ENCODE measurements around the gene SIGLEC5.
A peak's percentile ranks its signal among the peaks of the same experiment; 100 is the strongest.

DNA sequence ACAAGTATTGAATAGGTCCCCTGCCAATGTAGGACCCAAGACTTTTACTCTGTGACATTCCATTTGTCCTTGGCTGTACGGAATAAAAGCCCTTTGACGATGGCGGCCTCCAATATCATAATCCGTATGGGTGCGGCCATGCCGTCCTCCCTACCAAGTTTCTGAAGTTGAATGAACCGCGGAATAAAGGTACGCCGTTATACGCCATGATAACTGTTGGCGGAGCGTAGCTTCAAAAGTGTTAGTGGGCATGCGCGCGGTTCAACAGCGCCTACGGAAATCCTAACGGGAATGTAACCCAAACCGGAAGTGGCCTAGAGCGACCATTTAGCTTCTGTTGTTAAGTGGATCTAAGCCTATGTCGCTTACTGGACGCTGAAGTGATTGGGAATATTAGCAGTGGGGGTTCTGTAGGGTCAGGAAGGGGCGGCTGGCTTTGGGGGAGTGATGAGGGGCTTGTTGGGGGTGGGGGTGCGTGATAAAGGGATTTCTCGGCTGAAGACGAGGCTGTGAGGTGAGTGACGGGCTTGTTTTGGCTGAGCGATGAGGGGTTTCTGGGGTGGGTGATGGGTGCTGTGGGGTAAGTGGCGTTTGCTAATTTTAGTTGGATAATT lies 59.1 kb downstream of the SIGLEC5 start, which contains the start of gene ZNF175:
- TF ChIP-seq ZBTB7A (IDR thresholded peaks at IDR 0.05; ENCODE audit: low read depth) (no peak), CREB1 (IDR thresholded peaks at IDR 0.05; ENCODE audit: low read depth) (0 out of 2 replicates have a peak, but pooled peaks have one; percentile 24), NFIC (IDR thresholded peaks at IDR 0.05) (no peak), EP300 (IDR thresholded peaks at IDR 0.05; ENCODE audit: borderline replicate concordance) (no peak), EGR1 (IDR thresholded peaks at IDR 0.05) (peak; percentile 92), TAF1 (IDR thresholded peaks at IDR 0.05; ENCODE audit: low read depth) (no peak), TEAD4 (IDR thresholded peaks at IDR 0.05) (peak; percentile 54)
- TF ChIP-seq, protein P1, sequence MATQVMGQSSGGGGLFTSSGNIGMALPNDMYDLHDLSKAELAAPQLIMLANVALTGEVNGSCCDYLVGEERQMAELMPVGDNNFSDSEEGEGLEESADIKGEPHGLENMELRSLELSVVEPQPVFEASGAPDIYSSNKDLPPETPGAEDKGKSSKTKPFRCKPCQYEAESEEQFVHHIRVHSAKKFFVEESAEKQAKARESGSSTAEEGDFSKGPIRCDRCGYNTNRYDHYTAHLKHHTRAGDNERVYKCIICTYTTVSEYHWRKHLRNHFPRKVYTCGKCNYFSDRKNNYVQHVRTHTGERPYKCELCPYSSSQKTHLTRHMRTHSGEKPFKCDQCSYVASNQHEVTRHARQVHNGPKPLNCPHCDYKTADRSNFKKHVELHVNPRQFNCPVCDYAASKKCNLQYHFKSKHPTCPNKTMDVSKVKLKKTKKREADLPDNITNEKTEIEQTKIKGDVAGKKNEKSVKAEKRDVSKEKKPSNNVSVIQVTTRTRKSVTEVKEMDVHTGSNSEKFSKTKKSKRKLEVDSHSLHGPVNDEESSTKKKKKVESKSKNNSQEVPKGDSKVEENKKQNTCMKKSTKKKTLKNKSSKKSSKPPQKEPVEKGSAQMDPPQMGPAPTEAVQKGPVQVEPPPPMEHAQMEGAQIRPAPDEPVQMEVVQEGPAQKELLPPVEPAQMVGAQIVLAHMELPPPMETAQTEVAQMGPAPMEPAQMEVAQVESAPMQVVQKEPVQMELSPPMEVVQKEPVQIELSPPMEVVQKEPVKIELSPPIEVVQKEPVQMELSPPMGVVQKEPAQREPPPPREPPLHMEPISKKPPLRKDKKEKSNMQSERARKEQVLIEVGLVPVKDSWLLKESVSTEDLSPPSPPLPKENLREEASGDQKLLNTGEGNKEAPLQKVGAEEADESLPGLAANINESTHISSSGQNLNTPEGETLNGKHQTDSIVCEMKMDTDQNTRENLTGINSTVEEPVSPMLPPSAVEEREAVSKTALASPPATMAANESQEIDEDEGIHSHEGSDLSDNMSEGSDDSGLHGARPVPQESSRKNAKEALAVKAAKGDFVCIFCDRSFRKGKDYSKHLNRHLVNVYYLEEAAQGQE (IDR thresholded peaks at IDR 0.05; ENCODE audit: low read depth): no peak
- TF ChIP-seq, protein P2, sequence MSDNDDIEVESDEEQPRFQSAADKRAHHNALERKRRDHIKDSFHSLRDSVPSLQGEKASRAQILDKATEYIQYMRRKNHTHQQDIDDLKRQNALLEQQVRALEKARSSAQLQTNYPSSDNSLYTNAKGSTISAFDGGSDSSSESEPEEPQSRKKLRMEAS (IDR thresholded peaks at IDR 0.05): no peak

Measured in Ishikawa (cell line).